CD14-positive monocyte (primary cell): ENCODE results near the gene SEPTIN8. TPM values are rescaled to one million over a fixed set of nuclear protein-coding genes. Genes with fewer than 3 reads are reported as not detected.

Experiments
- DNase-seq, 3 donors: peaks; one replicate each; pipeline ENCODE4 v3.0.0-alpha.2; 2011 to 2022
- H2AFZ ChIP-seq: 2 replicates; pipeline ENCODE4 v1.6.0; 2012; ENCODE audit warnings: mild to moderate bottlenecking, low read depth, low read length, inconsistent platforms; ENCODE audit not compliant: insufficient read depth, poor library complexity, severe bottlenecking
- H3K27ac ChIP-seq, 2 donors: 1 replicate in 1 of 2; 2 replicates in 1 of 2; pipeline ENCODE4 v1.5.1; 2012 to 2013; ENCODE audit warnings: low read length in 2 of 2, control low read depth in 1 of 2, inconsistent platforms in 1 of 2, low read depth in 1 of 2, mild to moderate bottlenecking in 1 of 2
- H3K27me3 ChIP-seq, 2 donors: one replicate each; pipeline versions ENCODE4 v1.6.0 to v1.6.1; 2011 to 2013; ENCODE audit warnings: low read length in 2 of 2; ENCODE audit not compliant: control insufficient read depth in 2 of 2, insufficient read depth in 2 of 2
- H3K36me3 ChIP-seq, 2 donors: replicated peaks in 1 of 2; 1 replicate in 1 of 2; 2 replicates in 1 of 2; pipeline versions ENCODE4 v1.5.1 to v1.6.1; 2012 to 2013; ENCODE audit warnings: low read length in 2 of 2, control low read depth in 1 of 2, inconsistent platforms in 1 of 2, mild to moderate bottlenecking in 1 of 2; ENCODE audit not compliant: insufficient read depth in 2 of 2, control insufficient read depth in 1 of 2
- H3K4me1 ChIP-seq, 2 donors: 1 replicate in 1 of 2; 2 replicates in 1 of 2; pipeline versions ENCODE4 v1.5.1 to v1.6.1; 2012 to 2013; ENCODE audit warnings: low read length in 2 of 2, control low read depth in 1 of 2, inconsistent platforms in 1 of 2, mild to moderate bottlenecking in 1 of 2, moderate library complexity in 1 of 2; ENCODE audit not compliant: insufficient read depth in 2 of 2, control insufficient read depth in 1 of 2
- H3K4me2 ChIP-seq: replicated peaks from 2 replicates; pipeline ENCODE3; 2012; ENCODE audit warnings: low read length, moderate library complexity, mild to moderate bottlenecking; ENCODE audit not compliant: poor library complexity, severe bottlenecking; ENCODE audit errors: extremely low read depth
- H3K4me3 ChIP-seq, 3 experiments: fragments of 200-600 bp in 1 of 3; sonication (generic) in 1 of 3; replicated peaks in 1 of 3; 1 replicate in 2 of 3; 2 replicates in 1 of 3; pipeline ENCODE4 v1.5.1; 2011 to 2013; ENCODE audit warnings: low read length in 3 of 3, mild to moderate bottlenecking in 3 of 3, control low read depth in 2 of 3, low read depth in 2 of 3, inconsistent platforms in 1 of 3, moderate library complexity in 1 of 3
- H3K79me2 ChIP-seq: 2 replicates; pipeline ENCODE4 v1.6.0; 2012; ENCODE audit warnings: mild to moderate bottlenecking, control low read depth, inconsistent platforms, low read length, moderate library complexity; ENCODE audit not compliant: insufficient read depth
- H3K9ac ChIP-seq: 2 replicates; pipeline ENCODE4 v1.6.0; 2017; ENCODE audit warnings: low read length, mild to moderate bottlenecking; ENCODE audit not compliant: insufficient read depth, poor library complexity, severe bottlenecking
- H3K9me3 ChIP-seq, 2 donors: replicated peaks in 1 of 2; 1 replicate in 1 of 2; 2 replicates in 1 of 2; pipeline versions ENCODE4 v1.5.1 to v1.6.1; 2012 to 2013; ENCODE audit warnings: low read length in 2 of 2, control low read depth in 1 of 2; ENCODE audit not compliant: control insufficient read depth in 1 of 2, insufficient read depth in 1 of 2
- H4K20me1 ChIP-seq: 2 replicates; pipeline ENCODE4 v1.6.0; 2012; ENCODE audit warnings: mild to moderate bottlenecking, low read length, control low read depth, moderate library complexity; ENCODE audit not compliant: insufficient read depth
- H3K27ac Mint-ChIP-seq, 7 donors: one replicate each; pipeline ENCODE4 v1.8.0; 2020; ENCODE audit warnings: mild to moderate bottlenecking in 7 of 7, mixed read lengths in 7 of 7, moderate library complexity in 6 of 7, inconsistent platforms in 2 of 7
- H3K27me3 Mint-ChIP-seq, 3 donors: one replicate each; pipeline ENCODE4 v1.8.0; 2021 to 2022; ENCODE audit warnings: low read depth in 3 of 3, mild to moderate bottlenecking in 3 of 3, mixed read lengths in 3 of 3, moderate library complexity in 3 of 3, inconsistent platforms in 1 of 3
- H3K36me3 Mint-ChIP-seq, 2 donors: one replicate each; pipeline ENCODE4 v1.8.0; 2020; ENCODE audit warnings: mixed read lengths in 2 of 2, inconsistent platforms in 1 of 2, mild to moderate bottlenecking in 1 of 2
- H3K4me1 Mint-ChIP-seq: one replicate; pipeline ENCODE4 v1.8.0; 2020; ENCODE audit warnings: mild to moderate bottlenecking, mixed read lengths
- H3K4me3 Mint-ChIP-seq, 2 donors: one replicate each; pipeline ENCODE4 v1.8.0; 2020; ENCODE audit warnings: mild to moderate bottlenecking in 2 of 2, mixed read lengths in 2 of 2, moderate library complexity in 1 of 2
- H3K9me3 Mint-ChIP-seq, 7 donors: one replicate each; pipeline ENCODE4 v1.8.0; 2020 to 2022; ENCODE audit warnings: mixed read lengths in 7 of 7, mild to moderate bottlenecking in 6 of 7, moderate library complexity in 6 of 7, inconsistent platforms in 2 of 7
- WGBS: methylation state at CpG from one replicate; pipeline ENCODE4 v1.1.5; 2013; ENCODE audit warnings: missing lambda C conversion rate; ENCODE audit not compliant: insufficient coverage; 5-methylcytosine and 5-hydroxymethylcytosine counted together
- intact Hi-C, 2 donors: fragments of 100-400 bp; cut with micrococcal nuclease; formaldehyde crosslinking; loops; one replicate each; pipeline versions ENCODE4 v1.15.0 to v1.15.1; 2023
- polyA plus RNA-seq, 3 donors: library from polyadenylated mRNA; depleted of rRNA in 1 of 3; unstranded in 2 of 3; stranded (reverse) in 1 of 3; fragments of 300-500 nt in 2 of 3; fragments of >200 nt in 1 of 3; fragmentation: Illumina TruSeq in 2 of 3; gene quantifications; 1 replicate in 2 of 3; 2 replicates in 1 of 3; pipeline ENCODE4 v1.2.3, GENCODE V29; 2012 to 2021
- TF ChIP-seq, protein P1 (sequence below): fragments of 200-600 bp; IDR thresholded peaks from one replicate; pipeline ENCODE4 v1.8.0; 2022; ENCODE audit warnings: antibody characterized with exemption, mild to moderate bottlenecking

SEPTIN8 gene
- polyA plus RNA-seq, 3 donors: 0.36 to 5.0 (median 0.54) TPM

DNA sequence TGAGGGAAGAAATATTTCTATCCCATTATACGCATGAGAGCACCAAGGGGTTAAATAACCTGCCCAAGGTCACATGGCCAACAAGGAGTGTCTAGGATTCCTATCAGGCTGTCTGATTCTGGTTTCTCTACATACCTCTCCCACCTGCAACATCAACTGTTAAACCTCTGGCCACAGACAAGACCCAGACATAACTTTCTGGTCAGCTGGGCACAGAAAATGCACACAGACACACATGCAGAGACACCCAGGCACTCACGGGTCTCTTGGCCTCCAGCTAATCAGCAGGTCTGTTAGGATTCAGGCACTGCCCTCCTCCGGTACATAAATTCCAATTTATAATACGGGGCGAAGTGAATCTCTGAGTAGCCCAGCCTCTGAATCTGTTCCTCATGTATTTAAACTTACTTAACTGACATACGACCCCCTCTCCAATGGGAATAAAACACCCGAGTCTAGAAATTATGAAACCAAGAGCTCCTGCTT is 1.5 kb downstream of the SEPTIN8 start:
- H3K27me3 ChIP-seq: peaks cover 38 to 61% of the 10 kb centered on the region in 2 donors
- peaks cover 21% of the 10 kb centered on the region for H3K4me1 Mint-ChIP-seq
- H4K20me1 ChIP-seq: no peaks in the 10 kb centered on the region
- H3K79me2 ChIP-seq: no peaks in the 10 kb centered on the region
- H3K9me3 Mint-ChIP-seq: peaks cover 0 to 11% (median 1%) of the 10 kb centered on the region in 7 donors
- no peak for DNase-seq
- H3K27ac Mint-ChIP-seq: no peak overlapping the region
- peaks cover 3 to 9% of the 10 kb centered on the region in 2 donors for H3K9me3 ChIP-seq
- intact Hi-C loops: no loop called here
- no peaks in the 10 kb centered on the region for H3K36me3 ChIP-seq
- H3K27ac ChIP-seq: no peak overlapping the region
- H2AFZ ChIP-seq: no peak overlapping the region
- H3K4me3 ChIP-seq: no peak overlapping the region
- H3K4me1 ChIP-seq: peaks cover 15 to 17% of the 10 kb centered on the region in 2 donors
- TF ChIP-seq, protein P1, sequence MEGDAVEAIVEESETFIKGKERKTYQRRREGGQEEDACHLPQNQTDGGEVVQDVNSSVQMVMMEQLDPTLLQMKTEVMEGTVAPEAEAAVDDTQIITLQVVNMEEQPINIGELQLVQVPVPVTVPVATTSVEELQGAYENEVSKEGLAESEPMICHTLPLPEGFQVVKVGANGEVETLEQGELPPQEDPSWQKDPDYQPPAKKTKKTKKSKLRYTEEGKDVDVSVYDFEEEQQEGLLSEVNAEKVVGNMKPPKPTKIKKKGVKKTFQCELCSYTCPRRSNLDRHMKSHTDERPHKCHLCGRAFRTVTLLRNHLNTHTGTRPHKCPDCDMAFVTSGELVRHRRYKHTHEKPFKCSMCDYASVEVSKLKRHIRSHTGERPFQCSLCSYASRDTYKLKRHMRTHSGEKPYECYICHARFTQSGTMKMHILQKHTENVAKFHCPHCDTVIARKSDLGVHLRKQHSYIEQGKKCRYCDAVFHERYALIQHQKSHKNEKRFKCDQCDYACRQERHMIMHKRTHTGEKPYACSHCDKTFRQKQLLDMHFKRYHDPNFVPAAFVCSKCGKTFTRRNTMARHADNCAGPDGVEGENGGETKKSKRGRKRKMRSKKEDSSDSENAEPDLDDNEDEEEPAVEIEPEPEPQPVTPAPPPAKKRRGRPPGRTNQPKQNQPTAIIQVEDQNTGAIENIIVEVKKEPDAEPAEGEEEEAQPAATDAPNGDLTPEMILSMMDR: no peak
- no peak overlapping the region for H3K4me2 ChIP-seq
- peaks cover 57 to 72% (median 58%) of the 10 kb centered on the region in 3 donors for H3K27me3 Mint-ChIP-seq
- peak overlapping the region; percentile 42 to 58 for H3K4me3 Mint-ChIP-seq
- WGBS: 91% methylated on average over 4 of the region's 7 CpGs
- H3K9ac ChIP-seq: no peak overlapping the region
- H3K36me3 Mint-ChIP-seq: peaks cover 3 to 4% of the 10 kb centered on the region in 2 donors

DNA sequence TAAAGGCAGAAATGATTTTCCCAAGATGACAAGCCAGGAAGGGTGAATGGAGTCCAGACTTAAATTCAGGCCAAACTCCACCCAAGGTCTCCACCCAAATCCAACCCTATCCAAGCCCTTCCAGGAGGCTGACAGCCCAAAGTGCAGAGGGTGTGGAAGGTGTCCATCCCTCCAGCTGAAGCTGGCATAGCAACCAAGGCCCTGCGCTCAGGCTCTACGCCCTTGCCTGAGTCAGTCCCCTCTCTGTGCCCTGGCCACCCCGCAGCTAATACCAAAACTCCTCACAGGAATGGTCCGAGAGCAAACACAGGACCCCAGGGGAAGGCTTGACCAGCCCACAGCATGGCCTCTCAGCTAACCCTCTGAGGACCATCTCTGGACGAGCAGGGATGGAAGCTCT is 2.1 kb downstream of the SEPTIN8 start:
- Histone ChIP-seq H3K4me2 (no peak overlapping the region), H3K9me3 (peaks cover 3 to 9% of the 10 kb centered on the region in 2 donors), H3K27ac (no peak overlapping the region), H4K20me1 (no peaks in the 10 kb centered on the region), H3K9ac (no peak overlapping the region), H2AFZ (no peak overlapping the region), H3K36me3 (no peaks in the 10 kb centered on the region), H3K4me3 (no peak overlapping the region), H3K79me2 (no peaks in the 10 kb centered on the region), H3K27me3 (peaks cover 34 to 54% of the 10 kb centered on the region in 2 donors), H3K4me1 (peaks cover 15 to 17% of the 10 kb centered on the region in 2 donors)
- peak overlapping the region in 1 of 7 donors; percentile 60 for H3K27ac Mint-ChIP-seq
- peaks cover 52 to 71% (median 56%) of the 10 kb centered on the region in 3 donors for H3K27me3 Mint-ChIP-seq
- peaks cover 3 to 4% of the 10 kb centered on the region in 2 donors for H3K36me3 Mint-ChIP-seq
- intact Hi-C loops: no loop called here
- H3K9me3 Mint-ChIP-seq: peaks cover 0 to 11% (median 1%) of the 10 kb centered on the region in 7 donors
- no peak overlapping the region for H3K4me3 Mint-ChIP-seq
- peaks cover 21% of the 10 kb centered on the region for H3K4me1 Mint-ChIP-seq
- no peak for DNase-seq
- TF ChIP-seq, protein P1: no peak
- WGBS: 90% methylated on average over 5 of the region's 5 CpGs
